Spleen (tissue), 11 donors: ENCODE measurements around the gene DYDC1. TPM values are rescaled to one million over a fixed set of nuclear protein-coding genes. Genes with fewer than 3 reads are reported as not detected.

ENCODE experiments used
- DNase-seq: peaks from one replicate; pipeline ENCODE4 v3.0.0-alpha.2; 2020
- H3K27ac ChIP-seq, 8 donors: fragments of 200-600 bp; sonication (generic) in 7 of 8; 1 replicate in 4 of 8; 2 replicates in 4 of 8; pipeline versions ENCODE4 v1.5.0 to v1.8.0; 2016 to 2021; ENCODE audit warnings: inconsistent platforms in 4 of 8, mild to moderate bottlenecking in 4 of 8, moderate library complexity in 1 of 8
- H3K27me3 ChIP-seq, 7 donors: fragments of 200-600 bp; sonication (generic) in 6 of 7; replicated peaks in 1 of 7; 1 replicate in 4 of 7; 2 replicates in 3 of 7; pipeline versions ENCODE4 v1.5.0 to v1.8.0; 2016 to 2021; ENCODE audit warnings: inconsistent platforms in 3 of 7, mild to moderate bottlenecking in 1 of 7
- H3K36me3 ChIP-seq, 6 donors: fragments of 200-600 bp; sonication (generic) in 5 of 6; 1 replicate in 4 of 6; 2 replicates in 2 of 6; pipeline versions ENCODE4 v1.5.0 to v1.8.0; 2016 to 2021; ENCODE audit warnings: inconsistent platforms in 2 of 6
- H3K4me1 ChIP-seq, 6 donors: fragments of 200-600 bp; sonication (generic) in 5 of 6; 1 replicate in 3 of 6; 2 replicates in 3 of 6; pipeline versions ENCODE4 v1.5.0 to v1.8.0; 2016 to 2021; ENCODE audit warnings: inconsistent platforms in 3 of 6
- H3K4me3 ChIP-seq, 8 donors: fragments of 200-600 bp; sonication (generic) in 7 of 8; 1 replicate in 4 of 8; 2 replicates in 4 of 8; pipeline versions ENCODE4 v1.5.0 to v1.8.0; 2016 to 2021; ENCODE audit warnings: inconsistent platforms in 4 of 8, mild to moderate bottlenecking in 4 of 8, moderate library complexity in 2 of 8
- H3K9me3 ChIP-seq, 8 donors: fragments of 200-600 bp; sonication (generic) in 7 of 8; 1 replicate in 4 of 8; 2 replicates in 4 of 8; pipeline versions ENCODE4 v1.5.0 to v1.8.0; 2016 to 2021; ENCODE audit warnings: inconsistent platforms in 4 of 8
- POLR2A ChIP-seq, 3 donors: fragments of 450-650 bp; IDR thresholded peaks; one replicate each; pipeline ENCODE4 v1.5.1; 2017; ENCODE audit warnings: antibody characterized with exemption in 3 of 3, mild to moderate bottlenecking in 1 of 3
- POLR2AphosphoS5 ChIP-seq, 3 donors: sonication (generic); formaldehyde crosslinking; IDR thresholded peaks; one replicate each; pipeline ENCODE4 v1.5.1; 2017; ENCODE audit warnings: antibody characterized with exemption in 3 of 3
- WGBS, 5 donors: extraction: QIAGEN DNeasy Blood & Tissue Kit in 3 of 5; methylation state at CpG; one replicate each; pipeline versions ENCODE4 v1.1.5 to v1.1.7; 2013 to 2018; 5-methylcytosine and 5-hydroxymethylcytosine counted together
- intact Hi-C: fragments of 100-400 bp; cut with DNase I; formaldehyde crosslinking; loops from one replicate; pipeline ENCODE4 v1.15.0; 2023; ENCODE audit warnings: low total_unique reads
- polyA plus RNA-seq, 3 donors: library from polyadenylated mRNA; stranded (reverse); fragments of 200-250 nt; gene quantifications; one replicate each; pipeline ENCODE4 v1.2.1, GENCODE V29; 2013
- total RNA-seq, 7 donors: library from RNA; depleted of rRNA in 3 of 7; stranded (reverse); fragments of >200 nt in 3 of 7; fragmentation: NEBNext Ultra II Directional in 4 of 7; extraction: Animal tissue kit (Norgen Biotek cat#: 25700) in 4 of 7; gene quantifications; one replicate each; pipeline versions ENCODE4 v1.1.0 to v1.2.1, GENCODE V29; 2016 to 2021
- TF ChIP-seq, protein P1 (sequence below), 11 experiments: fragments of 200-600 bp in 7 of 11; fragments of 450-650 bp in 4 of 11; sonication (generic) in 4 of 11; IDR thresholded peaks in 8 of 11; conservative IDR thresholded peaks in 3 of 11; 1 replicate in 7 of 11; 2 replicates in 4 of 11; pipeline versions ENCODE4 v1.4.0 to v1.8.0; 2016 to 2021; ENCODE audit warnings: antibody characterized with exemption in 11 of 11, inconsistent platforms in 4 of 11, mild to moderate bottlenecking in 1 of 11
- donor health status: healthy with polysubstance abuse.
- donor health status: DM: no; HTN: no; CAD: no; lungs with moderate emphysema.
- donor health status: DM: no; HTN: no; CAD: no.
- donor health status: Bipolar disorder and iron deficiency.
- donor health status: healthy.
- donor health status: DM: no; HTN: no; CAD: no.
- donor health status: DM: yes; HTN: yes; CAD: no.

DYDC1 gene
- total and polyA plus RNA-seq, 10 donors: not detected

GRCh38 chr10:80390740-80391139 lies 34.2 kb upstream of the DYDC1 start:
- WGBS, 5 donors: 74 to 94% (median 84%) methylated on average over 8 to 9 of the region's 9 CpGs

DNA sequence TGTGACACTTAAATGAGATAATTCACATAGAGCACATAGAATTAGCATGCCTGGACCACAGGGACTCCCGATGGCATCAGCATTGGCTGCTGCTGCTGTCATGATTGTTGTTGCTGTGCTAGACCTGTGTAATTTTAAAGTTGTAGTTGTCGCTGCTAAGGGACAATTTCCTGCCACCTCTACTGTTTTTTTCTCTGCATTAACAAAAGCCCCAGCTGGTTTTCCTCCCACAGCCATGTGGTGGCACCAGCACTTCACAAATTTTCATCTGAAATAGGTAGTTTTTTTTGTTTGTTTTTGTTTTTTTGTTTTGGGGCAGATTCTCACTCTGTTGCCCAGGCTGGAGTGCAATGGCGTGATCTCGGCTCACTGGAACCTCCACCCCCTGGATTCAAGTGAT lies 26.4 kb upstream of the DYDC1 start:
- no peaks in the 10 kb centered on the region for H3K36me3 ChIP-seq
- DNase-seq: no peak
- no peaks in the 10 kb centered on the region for H3K9me3 ChIP-seq
- no peaks in the 10 kb centered on the region for H3K27me3 ChIP-seq
- TF ChIP-seq, protein P1, sequence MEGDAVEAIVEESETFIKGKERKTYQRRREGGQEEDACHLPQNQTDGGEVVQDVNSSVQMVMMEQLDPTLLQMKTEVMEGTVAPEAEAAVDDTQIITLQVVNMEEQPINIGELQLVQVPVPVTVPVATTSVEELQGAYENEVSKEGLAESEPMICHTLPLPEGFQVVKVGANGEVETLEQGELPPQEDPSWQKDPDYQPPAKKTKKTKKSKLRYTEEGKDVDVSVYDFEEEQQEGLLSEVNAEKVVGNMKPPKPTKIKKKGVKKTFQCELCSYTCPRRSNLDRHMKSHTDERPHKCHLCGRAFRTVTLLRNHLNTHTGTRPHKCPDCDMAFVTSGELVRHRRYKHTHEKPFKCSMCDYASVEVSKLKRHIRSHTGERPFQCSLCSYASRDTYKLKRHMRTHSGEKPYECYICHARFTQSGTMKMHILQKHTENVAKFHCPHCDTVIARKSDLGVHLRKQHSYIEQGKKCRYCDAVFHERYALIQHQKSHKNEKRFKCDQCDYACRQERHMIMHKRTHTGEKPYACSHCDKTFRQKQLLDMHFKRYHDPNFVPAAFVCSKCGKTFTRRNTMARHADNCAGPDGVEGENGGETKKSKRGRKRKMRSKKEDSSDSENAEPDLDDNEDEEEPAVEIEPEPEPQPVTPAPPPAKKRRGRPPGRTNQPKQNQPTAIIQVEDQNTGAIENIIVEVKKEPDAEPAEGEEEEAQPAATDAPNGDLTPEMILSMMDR (IDR thresholded peaks at IDR 0.05 in 8 of 11, conservative IDR thresholded peaks at IDR 0.05 in 3 of 11): peak; percentile 48 to 72 (median 64)
- TF ChIP-seq POLR2A (IDR thresholded peaks at IDR 0.05) (no peak), POLR2AphosphoS5 (IDR thresholded peaks at IDR 0.05) (no peak)
- peaks cover 0 to 17% (median 3%) of the 10 kb centered on the region in 6 donors for H3K4me1 ChIP-seq
- no peak overlapping the region for H3K4me3 ChIP-seq
- intact Hi-C loops: loop anchor here (10.0 kb wide), 1 partner anchor 122 kb away; no protein-coding TSS in a partner anchor
- no peak overlapping the region for H3K27ac ChIP-seq
- WGBS, 5 donors: 2 to 11% (median 6%) methylated on average over 4 of the region's 4 CpGs

More at GRCh38 chr10:80390740-80391139, 34.2 kb upstream of the DYDC1 start:
- DNase-seq: no peak
- intact Hi-C loops: no loop called here
- peaks cover 0 to 13% (median 4%) of the 10 kb centered on the region in 6 donors for H3K4me1 ChIP-seq
- no peaks in the 10 kb centered on the region for H3K9me3 ChIP-seq
- no peak overlapping the region for H3K27ac ChIP-seq
- H3K4me3 ChIP-seq: no peak overlapping the region
- TF ChIP-seq, protein P1 (IDR thresholded peaks at IDR 0.05 in 8 of 11, conservative IDR thresholded peaks at IDR 0.05 in 3 of 11): no peak
- TF ChIP-seq POLR2AphosphoS5 (IDR thresholded peaks at IDR 0.05): no peak
- TF ChIP-seq POLR2A (IDR thresholded peaks at IDR 0.05): no peak
- no peaks in the 10 kb centered on the region for H3K36me3 ChIP-seq
- H3K27me3 ChIP-seq: peaks cover 0 to under 1% (median 0%) of the 10 kb centered on the region in 7 donors

- TF ChIP-seq POLR2A (IDR thresholded peaks at IDR 0.05): no peak
- no peak for TF ChIP-seq POLR2AphosphoS5 (IDR thresholded peaks at IDR 0.05)
- TF ChIP-seq, protein P1 (IDR thresholded peaks at IDR 0.05 in 8 of 11, conservative IDR thresholded peaks at IDR 0.05 in 3 of 11): no peak
- H3K27me3 ChIP-seq: no peaks in the 10 kb centered on the region
- WGBS, 5 donors: 86 to 93% (median 89%) methylated on average over 4 of the region's 4 CpGs
- no peak overlapping the region for H3K27ac ChIP-seq
- intact Hi-C loops: loop anchor here (10.0 kb wide), 1 partner anchor 125 kb away; no protein-coding TSS in a partner anchor
- H3K4me1 ChIP-seq: peaks cover 0 to 14% (median 2%) of the 10 kb centered on the region in 6 donors
- no peak overlapping the region for H3K4me3 ChIP-seq
- no peak for DNase-seq
- no peaks in the 10 kb centered on the region for H3K9me3 ChIP-seq
- H3K36me3 ChIP-seq: no peaks in the 10 kb centered on the region
These were observed 23.6 kb upstream of the DYDC1 start for GRCh38 chr10:80380185-80380584.

DNA sequence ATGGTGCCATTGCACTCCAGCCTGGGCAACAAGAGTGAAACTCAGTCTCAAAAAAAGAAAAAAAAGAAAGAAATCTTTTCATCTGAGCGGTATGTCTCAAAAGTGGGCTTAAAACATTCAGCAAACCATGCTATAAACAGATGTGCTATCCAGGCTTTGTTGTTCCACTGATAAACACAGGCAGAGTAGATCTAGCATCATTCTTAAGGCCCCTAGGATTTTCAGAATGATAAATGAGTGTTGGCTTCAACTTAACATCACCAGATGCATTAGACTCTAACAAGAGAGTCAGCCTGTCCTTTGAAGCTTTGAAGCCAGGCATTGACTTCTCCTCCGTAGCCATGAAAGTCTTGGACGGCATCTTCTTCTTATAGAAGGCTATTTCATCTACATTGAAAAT lies 23.1 kb upstream of the DYDC1 start:
- H3K4me1 ChIP-seq: peaks cover 0 to 14% (median 2%) of the 10 kb centered on the region in 6 donors
- H3K27ac ChIP-seq: no peak overlapping the region
- H3K27me3 ChIP-seq: no peaks in the 10 kb centered on the region
- TF ChIP-seq, protein P1 (IDR thresholded peaks at IDR 0.05 in 8 of 11, conservative IDR thresholded peaks at IDR 0.05 in 3 of 11): no peak
- TF ChIP-seq POLR2AphosphoS5 (IDR thresholded peaks at IDR 0.05): no peak
- no peak for TF ChIP-seq POLR2A (IDR thresholded peaks at IDR 0.05)
- no peaks in the 10 kb centered on the region for H3K36me3 ChIP-seq
- 32 to 83% (median 49%) methylated on average over 3 of the region's 3 CpGs for WGBS, 5 donors
- DNase-seq: no peak
- no peak overlapping the region for H3K4me3 ChIP-seq
- intact Hi-C loops: loop anchor here (10.0 kb wide), 1 partner anchor 125 kb away; no protein-coding TSS in a partner anchor
- H3K9me3 ChIP-seq: no peaks in the 10 kb centered on the region
